HFF-Myc (cell line): ENCODE results near the gene CLRN1.

Source experiments
- DNase-seq: peaks from one replicate; pipeline ENCODE4 v3.0.0-alpha.2; 2011; ENCODE audit warnings: low read depth; ENCODE audit errors: extremely low read depth
- H3K4me3 ChIP-seq: replicated peaks from 2 replicates; pipeline ENCODE4 v1.5.1; 2011; ENCODE audit warnings: low read depth, mild to moderate bottlenecking, control low read depth, low read length
- TF ChIP-seq, protein P1 (sequence below): IDR thresholded peaks from 2 replicates; pipeline ENCODE4 v1.5.1; 2012; ENCODE audit warnings: mild to moderate bottlenecking, low read depth, low read length, control low read depth; ENCODE audit errors: missing control alignments

Gene CLRN1

DNA sequence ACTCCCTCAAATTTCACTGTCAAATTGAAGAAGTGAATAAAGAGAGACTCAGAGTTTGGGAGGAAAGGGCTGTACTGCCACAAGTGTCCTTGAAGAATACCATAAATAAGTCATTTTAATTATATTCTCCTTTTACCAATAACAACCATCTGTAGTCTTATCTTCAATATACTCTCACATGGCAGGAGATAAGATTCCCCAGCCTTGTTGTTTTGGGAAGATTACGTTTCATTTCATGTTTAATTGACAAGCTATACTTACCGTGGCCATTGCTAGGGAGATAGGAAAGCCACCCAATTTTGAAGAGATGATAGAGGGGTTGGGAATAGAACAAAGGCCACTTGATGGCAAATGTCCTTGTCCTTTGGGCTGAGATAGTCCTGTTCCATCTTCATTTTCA, 69.5 kb downstream of the CLRN1 start:
- TF ChIP-seq, protein P1, sequence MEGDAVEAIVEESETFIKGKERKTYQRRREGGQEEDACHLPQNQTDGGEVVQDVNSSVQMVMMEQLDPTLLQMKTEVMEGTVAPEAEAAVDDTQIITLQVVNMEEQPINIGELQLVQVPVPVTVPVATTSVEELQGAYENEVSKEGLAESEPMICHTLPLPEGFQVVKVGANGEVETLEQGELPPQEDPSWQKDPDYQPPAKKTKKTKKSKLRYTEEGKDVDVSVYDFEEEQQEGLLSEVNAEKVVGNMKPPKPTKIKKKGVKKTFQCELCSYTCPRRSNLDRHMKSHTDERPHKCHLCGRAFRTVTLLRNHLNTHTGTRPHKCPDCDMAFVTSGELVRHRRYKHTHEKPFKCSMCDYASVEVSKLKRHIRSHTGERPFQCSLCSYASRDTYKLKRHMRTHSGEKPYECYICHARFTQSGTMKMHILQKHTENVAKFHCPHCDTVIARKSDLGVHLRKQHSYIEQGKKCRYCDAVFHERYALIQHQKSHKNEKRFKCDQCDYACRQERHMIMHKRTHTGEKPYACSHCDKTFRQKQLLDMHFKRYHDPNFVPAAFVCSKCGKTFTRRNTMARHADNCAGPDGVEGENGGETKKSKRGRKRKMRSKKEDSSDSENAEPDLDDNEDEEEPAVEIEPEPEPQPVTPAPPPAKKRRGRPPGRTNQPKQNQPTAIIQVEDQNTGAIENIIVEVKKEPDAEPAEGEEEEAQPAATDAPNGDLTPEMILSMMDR = no peak
- DNase-seq = no peak
- no peak overlapping the region for H3K4me3 ChIP-seq

DNA sequence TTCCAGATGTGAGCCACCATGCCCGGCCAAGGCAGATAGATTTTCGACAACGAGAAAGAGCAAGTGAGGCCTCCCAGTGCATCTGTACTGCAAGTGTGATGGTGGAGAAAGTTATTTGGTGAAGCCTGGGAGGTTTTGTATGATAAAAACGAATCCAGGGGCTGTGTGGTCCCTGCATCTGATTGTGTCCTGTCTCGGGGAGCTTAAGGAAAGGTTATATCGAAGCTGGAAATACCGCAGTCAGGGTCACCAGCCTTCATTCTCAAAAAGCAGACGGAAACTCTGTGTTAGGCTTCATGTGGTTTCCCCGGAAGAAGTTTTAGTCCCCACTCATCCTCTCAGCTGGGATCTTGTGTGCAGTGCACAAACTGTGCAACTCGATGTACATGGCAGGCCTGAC, 70.7 kb downstream of the CLRN1 start:
- TF ChIP-seq, protein P1 = no peak
- DNase-seq = no peak
- no peak overlapping the region for H3K4me3 ChIP-seq

DNA sequence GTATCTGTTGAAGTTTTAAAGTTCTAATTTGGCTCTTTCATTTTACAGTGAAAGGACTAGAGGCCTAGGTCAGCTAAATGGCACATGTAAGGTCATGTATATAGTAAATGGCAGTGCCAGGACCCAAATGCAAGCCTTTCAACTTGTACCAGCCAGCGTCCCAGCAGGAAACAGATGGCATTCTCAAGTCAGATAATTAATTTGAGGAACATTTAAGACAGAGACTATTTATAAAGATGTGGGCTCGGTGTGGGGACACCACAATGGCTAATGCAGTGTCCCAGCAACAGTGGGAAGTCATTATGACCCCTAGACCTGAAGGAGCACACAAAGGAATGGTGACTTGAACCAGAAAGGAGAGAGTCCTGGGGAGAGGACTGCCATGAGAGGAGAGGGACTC, 73.4 kb downstream of the CLRN1 start:
- TF ChIP-seq, protein P1 = no peak
- no peak for DNase-seq
- H3K4me3 ChIP-seq = no peak overlapping the region

DNA sequence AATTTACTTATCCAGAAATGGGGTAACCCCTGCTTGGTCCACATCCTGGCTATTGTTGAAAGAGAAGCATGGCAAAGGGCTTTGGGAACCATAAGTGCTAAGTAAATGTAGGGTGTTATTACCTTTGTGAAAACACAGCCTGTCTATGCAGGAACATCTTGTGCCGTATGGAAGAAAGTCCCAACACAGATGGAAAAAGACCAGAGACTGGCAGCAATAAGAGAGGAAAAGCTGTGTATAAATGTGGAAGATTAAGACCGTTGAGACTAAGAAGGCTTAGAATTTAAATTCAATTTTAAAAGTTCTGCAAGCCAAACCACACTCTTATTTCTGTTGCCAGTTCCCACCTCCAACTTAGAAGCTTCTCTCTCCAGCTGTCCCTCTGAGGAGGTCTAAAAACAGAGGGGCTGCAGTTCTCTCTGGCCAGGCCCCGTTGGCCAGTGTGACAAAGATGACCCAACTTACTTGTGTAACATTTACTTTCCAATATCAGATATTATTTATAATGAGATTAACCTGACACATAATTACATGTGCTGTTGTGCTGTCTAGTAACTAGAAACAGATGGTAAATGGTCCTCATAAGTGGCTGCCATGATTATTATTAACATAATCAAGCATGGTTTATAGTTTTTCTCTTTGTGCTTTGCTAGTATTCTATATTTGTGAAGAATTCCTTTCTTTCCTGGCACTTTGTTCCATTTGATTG, 74.3 kb downstream of the CLRN1 start:
- DNase-seq = no peak
- H3K4me3 ChIP-seq = no peak overlapping the region
- TF ChIP-seq, protein P1 = no peak

DNA sequence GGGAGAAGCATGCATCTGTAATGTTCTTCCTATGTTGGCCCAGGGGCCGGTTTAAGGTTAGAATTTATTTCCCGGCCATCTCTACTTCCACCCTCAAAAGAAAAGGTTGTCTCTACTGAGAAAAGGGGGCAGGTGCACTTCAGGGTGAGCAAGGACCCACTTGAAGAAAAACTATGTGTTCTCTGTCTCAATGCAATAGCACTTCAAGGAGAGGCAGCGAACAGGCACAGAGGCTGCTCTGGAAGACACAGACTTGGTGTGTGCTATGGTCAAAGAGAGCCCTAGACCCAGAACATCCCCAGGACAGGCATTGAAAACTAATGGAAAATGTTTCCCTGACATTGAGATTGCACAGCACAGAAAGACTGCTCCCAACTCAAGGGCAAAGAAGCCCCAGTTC, 74.9 kb downstream of the CLRN1 start:
- TF ChIP-seq, protein P1 = no peak
- H3K4me3 ChIP-seq = no peak overlapping the region
- DNase-seq = no peak

DNA sequence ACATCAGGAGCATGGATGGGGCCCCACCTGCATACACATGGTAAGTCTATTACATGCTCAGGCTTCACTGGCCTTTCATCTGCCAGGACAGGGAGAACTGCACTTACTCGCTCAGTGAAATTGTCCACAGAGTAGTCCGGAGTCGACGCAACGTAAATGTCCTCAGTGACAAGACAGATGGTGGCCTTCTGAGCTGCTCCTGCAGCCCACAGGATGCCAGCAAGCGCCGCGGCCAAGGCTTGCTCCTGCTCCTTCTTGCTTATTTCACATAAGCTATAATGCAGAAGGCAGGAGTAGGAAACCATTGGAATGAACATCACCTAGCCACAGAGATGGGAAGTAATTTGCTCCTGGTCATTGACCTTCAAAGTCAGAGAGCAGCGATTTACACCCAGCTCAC, 81.7 kb downstream of the CLRN1 start:
- TF ChIP-seq, protein P1 = no peak
- DNase-seq = no peak
- H3K4me3 ChIP-seq = no peak overlapping the region

DNA sequence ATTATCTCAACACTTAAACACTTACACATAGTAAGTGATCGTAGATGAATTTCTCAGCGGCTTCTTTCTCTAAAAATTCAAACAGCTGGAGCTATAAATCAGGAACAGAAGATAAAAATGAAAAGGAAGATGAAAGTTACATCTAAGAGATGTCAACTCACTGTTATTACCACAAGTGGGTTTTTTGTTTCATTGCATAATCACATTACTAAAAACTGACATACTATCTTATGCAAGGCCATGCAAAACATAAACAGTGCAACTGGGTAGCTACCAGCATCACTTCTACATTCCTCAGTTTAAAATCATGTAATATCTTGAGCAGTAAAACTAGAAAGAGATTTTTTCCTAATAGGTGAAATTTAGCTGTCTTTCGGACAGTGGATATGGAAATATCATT, 82.2 kb downstream of the CLRN1 start:
- no peak for DNase-seq
- no peak overlapping the region for H3K4me3 ChIP-seq
- TF ChIP-seq, protein P1 = no peak
